HEK293 (cell line): ENCODE results near the gene PPP2R2D.

Experiments used
- CTCF ChIA-PET: fragments of 350-600 bp; formaldehyde crosslinking; extraction: SDS; loops from one replicate; lab custom pipeline; 2021; ENCODE audit warnings: antibody characterized with exemption; lab: Yijun Ruan, JAX
- POLR2A ChIA-PET: fragments of 300-600 bp; formaldehyde crosslinking; extraction: SDS; loops from one replicate; lab custom pipeline; 2020; ENCODE audit warnings: antibody characterized with exemption, inconsistent platforms; lab: Yijun Ruan, JAX
- H3K27ac ChIP-seq: fragments of 200-500 bp; sonication (Bioruptor generic); 2 replicates; pipeline ENCODE4 v1.5.1; 2014; ENCODE audit warnings: low read depth, low read length, control low read depth, inconsistent platforms; ENCODE audit errors: extremely low read depth
- H3K36me3 ChIP-seq, 2 experiments: fragments of 200-500 bp in 1 of 2; sonication (Bioruptor generic) in 1 of 2; 1 replicate in 1 of 2; 2 replicates in 1 of 2; pipeline ENCODE4 v1.5.1; 2014 to 2017; ENCODE audit warnings: inconsistent platforms in 2 of 2, low read length in 2 of 2; ENCODE audit not compliant: control insufficient read depth in 2 of 2, insufficient read depth in 1 of 2
- H3K4me1 ChIP-seq: fragments of 200-500 bp; sonication (Bioruptor generic); 2 replicates; pipeline ENCODE4 v1.5.1; 2014; ENCODE audit warnings: mild to moderate bottlenecking, low read length, inconsistent platforms; ENCODE audit not compliant: control insufficient read depth, insufficient read depth
- H3K4me3 ChIP-seq: 2 replicates; pipeline ENCODE4 v1.5.1; 2011; ENCODE audit warnings: low read depth, mild to moderate bottlenecking, control low read depth, low read length, moderate library complexity
- H3K9me3 ChIP-seq: fragments of 200-500 bp; sonication (Bioruptor generic); 2 replicates; pipeline ENCODE4 v1.5.1; 2014; ENCODE audit warnings: low read depth, low read length, inconsistent platforms; ENCODE audit not compliant: control insufficient read depth, insufficient read depth
- HOXC10 ChIP-seq: sonication (generic); formaldehyde crosslinking; IDR thresholded peaks from 2 replicates; pipeline ENCODE4 v1.8.1; 2023; ENCODE audit warnings: mild to moderate bottlenecking, missing genetic modification reagents
- MEIS1 ChIP-seq: sonication (generic); formaldehyde crosslinking; IDR thresholded peaks from 2 replicates; pipeline ENCODE4 v1.8.1; 2022; ENCODE audit warnings: missing genetic modification reagents, mild to moderate bottlenecking, borderline replicate concordance
- YY1 ChIP-seq: fragments of 450-650 bp; formaldehyde crosslinking; IDR thresholded peaks from 2 replicates; pipeline ENCODE4 v1.5.1; 2018; ENCODE audit warnings: missing biosample characterization, missing genetic modification characterization
- ZBTB21 ChIP-seq: fragments of 450-650 bp; formaldehyde crosslinking; IDR thresholded peaks from 2 replicates; pipeline ENCODE4 v1.5.1; 2017; ENCODE audit warnings: missing biosample characterization, missing genetic modification characterization
- ZNF121 ChIP-seq: fragments of 450-650 bp; formaldehyde crosslinking; IDR thresholded peaks from 2 replicates; pipeline ENCODE4 v1.5.1; 2016; ENCODE audit warnings: missing biosample characterization, missing genetic modification characterization
- ZNF2 ChIP-seq: fragments of 450-650 bp; formaldehyde crosslinking; IDR thresholded peaks from 2 replicates; pipeline ENCODE4 v1.5.1; 2016; ENCODE audit warnings: missing biosample characterization, missing genetic modification characterization
- ZNF302 ChIP-seq: fragments of 450-650 bp; formaldehyde crosslinking; IDR thresholded peaks from 2 replicates; pipeline ENCODE4 v1.5.1; 2016; ENCODE audit warnings: missing biosample characterization, missing genetic modification characterization, low read depth
- ZNF404 ChIP-seq: fragments of 450-650 bp; formaldehyde crosslinking; IDR thresholded peaks from 2 replicates; pipeline ENCODE4 v1.5.1; 2017; ENCODE audit warnings: missing biosample characterization, missing genetic modification characterization
- ZNF501 ChIP-seq: fragments of 450-650 bp; formaldehyde crosslinking; IDR thresholded peaks from 2 replicates; pipeline ENCODE4 v1.5.1; 2016; ENCODE audit warnings: missing biosample characterization, missing genetic modification characterization
- ZNF521 ChIP-seq: fragments of 450-650 bp; formaldehyde crosslinking; IDR thresholded peaks from 2 replicates; pipeline ENCODE4 v1.5.1; 2017; ENCODE audit warnings: missing biosample characterization, mild to moderate bottlenecking, missing genetic modification characterization
- ZNF624 ChIP-seq: fragments of 450-650 bp; formaldehyde crosslinking; IDR thresholded peaks from 2 replicates; pipeline ENCODE4 v1.5.1; 2017; ENCODE audit warnings: missing biosample characterization, missing genetic modification characterization
- ZNF660 ChIP-seq: fragments of 450-650 bp; IDR thresholded peaks from 2 replicates; pipeline ENCODE4 v1.5.1; 2018; ENCODE audit warnings: missing biosample characterization, mild to moderate bottlenecking, missing genetic modification characterization
- ZNF76 ChIP-seq: fragments of 450-650 bp; formaldehyde crosslinking; IDR thresholded peaks from 2 replicates; pipeline ENCODE4; 2016; ENCODE audit warnings: low read depth, missing biosample characterization, missing genetic modification characterization, borderline replicate concordance
- ZNF768 ChIP-seq: fragments of 450-650 bp; formaldehyde crosslinking; IDR thresholded peaks from 2 replicates; pipeline ENCODE4 v1.5.1; 2018; ENCODE audit warnings: missing biosample characterization, mild to moderate bottlenecking, missing genetic modification characterization
- ZNF837 ChIP-seq: fragments of 450-650 bp; formaldehyde crosslinking; IDR thresholded peaks from 2 replicates; pipeline ENCODE4 v1.5.1; 2016; ENCODE audit warnings: missing biosample characterization, missing genetic modification characterization
- TF ChIP-seq, protein P1 (sequence below): fragments of 450-650 bp; formaldehyde crosslinking; IDR thresholded peaks from 2 replicates; pipeline ENCODE4 v1.5.1; 2016; ENCODE audit warnings: missing biosample characterization, missing genetic modification characterization
- TF ChIP-seq, protein P2 (sequence below): fragments of 450-650 bp; formaldehyde crosslinking; IDR thresholded peaks from 2 replicates; pipeline ENCODE4 v1.5.1; 2016; ENCODE audit warnings: missing biosample characterization, missing genetic modification characterization
- TF ChIP-seq, protein P3 (sequence below): fragments of 450-650 bp; formaldehyde crosslinking; IDR thresholded peaks from 2 replicates; pipeline ENCODE4 v1.5.1; 2016; ENCODE audit warnings: missing biosample characterization, missing genetic modification characterization

Gene PPP2R2D

DNA sequence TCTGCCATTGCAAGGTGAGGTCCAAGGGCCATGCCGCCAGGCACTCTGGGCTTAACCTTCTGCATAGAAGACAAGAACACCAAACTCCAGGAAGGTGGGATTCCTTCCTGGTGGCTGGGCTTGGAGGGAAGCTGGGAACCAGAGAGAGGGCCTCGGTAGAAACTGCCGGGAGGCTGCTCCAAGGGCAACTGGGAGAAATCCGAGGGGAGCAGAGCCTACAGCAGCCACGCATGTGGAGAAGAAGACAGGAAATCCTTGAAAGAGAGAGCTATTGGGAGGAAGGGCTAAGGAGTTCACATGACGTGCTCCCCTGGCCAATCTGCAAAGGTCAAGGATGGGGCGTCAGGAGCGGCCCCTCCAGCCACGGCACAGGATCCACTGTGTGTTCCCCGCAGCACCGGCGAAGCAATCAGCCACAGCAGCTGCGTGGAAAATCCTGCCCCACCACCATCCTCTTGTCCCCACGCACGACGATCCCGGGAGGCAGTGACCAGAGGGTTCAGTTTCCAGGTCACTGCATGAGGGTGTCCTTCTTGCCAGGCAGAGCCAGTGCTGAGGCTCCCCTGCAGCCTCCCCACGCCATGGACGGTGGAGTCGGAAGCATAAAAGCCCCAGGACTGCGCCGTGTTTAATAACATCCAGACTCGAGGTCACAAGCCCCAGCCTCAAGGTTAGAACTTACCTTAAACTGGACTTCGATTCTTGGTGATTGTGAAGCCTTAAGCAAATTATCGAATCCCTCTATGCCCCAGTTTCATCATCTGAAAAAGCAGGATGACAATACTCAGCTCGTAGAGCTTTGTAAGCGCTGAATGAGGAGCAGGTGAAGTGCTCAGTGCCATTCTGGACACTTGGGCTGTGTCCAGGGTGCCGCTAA, 8.6 kb upstream of the PPP2R2D start:
- CTCF ChIA-PET, result interaction anchor here (0.7 to 1.2 kb wide), 3 partner anchors 7 to 1388 kb away, joined by 4 to 5 read pairs (median 5); no protein-coding TSS in a partner anchor
- Histone ChIP-seq H3K36me3 (no peaks in the 10 kb centered on the region), H3K4me1 (no peaks in the 10 kb centered on the region), H3K9me3 (no peaks in the 10 kb centered on the region), H3K27ac (no peak overlapping the region), H3K4me3 (no peak overlapping the region)
- POLR2A ChIA-PET, result interaction anchor here (1.1 kb wide), 1 partner anchor 8 kb away, joined by 4 read pairs; the partner anchor contains the start of gene PPP2R2D
- TF ChIP-seq ZNF302 (no peak), ZNF837 (no peak), ZNF121 (tag by site-specific recombination) (no peak), YY1 (tag by site-specific recombination) (no peak)
- TF ChIP-seq, protein P1, sequence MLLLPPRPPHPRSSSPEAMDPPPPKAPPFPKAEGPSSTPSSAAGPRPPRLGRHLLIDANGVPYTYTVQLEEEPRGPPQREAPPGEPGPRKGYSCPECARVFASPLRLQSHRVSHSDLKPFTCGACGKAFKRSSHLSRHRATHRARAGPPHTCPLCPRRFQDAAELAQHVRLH (tag by site-specific recombination), result no peak
- TF ChIP-seq, protein P2, sequence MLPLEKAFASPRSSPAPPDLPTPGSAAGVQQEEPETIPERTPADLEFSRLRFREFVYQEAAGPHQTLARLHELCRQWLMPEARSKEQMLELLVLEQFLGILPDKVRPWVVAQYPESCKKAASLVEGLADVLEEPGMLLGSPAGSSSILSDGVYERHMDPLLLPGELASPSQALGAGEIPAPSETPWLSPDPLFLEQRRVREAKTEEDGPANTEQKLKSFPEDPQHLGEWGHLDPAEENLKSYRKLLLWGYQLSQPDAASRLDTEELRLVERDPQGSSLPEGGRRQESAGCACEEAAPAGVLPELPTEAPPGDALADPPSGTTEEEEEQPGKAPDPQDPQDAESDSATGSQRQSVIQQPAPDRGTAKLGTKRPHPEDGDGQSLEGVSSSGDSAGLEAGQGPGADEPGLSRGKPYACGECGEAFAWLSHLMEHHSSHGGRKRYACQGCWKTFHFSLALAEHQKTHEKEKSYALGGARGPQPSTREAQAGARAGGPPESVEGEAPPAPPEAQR (tag by site-specific recombination), result no peak
- TF ChIP-seq, protein P3, sequence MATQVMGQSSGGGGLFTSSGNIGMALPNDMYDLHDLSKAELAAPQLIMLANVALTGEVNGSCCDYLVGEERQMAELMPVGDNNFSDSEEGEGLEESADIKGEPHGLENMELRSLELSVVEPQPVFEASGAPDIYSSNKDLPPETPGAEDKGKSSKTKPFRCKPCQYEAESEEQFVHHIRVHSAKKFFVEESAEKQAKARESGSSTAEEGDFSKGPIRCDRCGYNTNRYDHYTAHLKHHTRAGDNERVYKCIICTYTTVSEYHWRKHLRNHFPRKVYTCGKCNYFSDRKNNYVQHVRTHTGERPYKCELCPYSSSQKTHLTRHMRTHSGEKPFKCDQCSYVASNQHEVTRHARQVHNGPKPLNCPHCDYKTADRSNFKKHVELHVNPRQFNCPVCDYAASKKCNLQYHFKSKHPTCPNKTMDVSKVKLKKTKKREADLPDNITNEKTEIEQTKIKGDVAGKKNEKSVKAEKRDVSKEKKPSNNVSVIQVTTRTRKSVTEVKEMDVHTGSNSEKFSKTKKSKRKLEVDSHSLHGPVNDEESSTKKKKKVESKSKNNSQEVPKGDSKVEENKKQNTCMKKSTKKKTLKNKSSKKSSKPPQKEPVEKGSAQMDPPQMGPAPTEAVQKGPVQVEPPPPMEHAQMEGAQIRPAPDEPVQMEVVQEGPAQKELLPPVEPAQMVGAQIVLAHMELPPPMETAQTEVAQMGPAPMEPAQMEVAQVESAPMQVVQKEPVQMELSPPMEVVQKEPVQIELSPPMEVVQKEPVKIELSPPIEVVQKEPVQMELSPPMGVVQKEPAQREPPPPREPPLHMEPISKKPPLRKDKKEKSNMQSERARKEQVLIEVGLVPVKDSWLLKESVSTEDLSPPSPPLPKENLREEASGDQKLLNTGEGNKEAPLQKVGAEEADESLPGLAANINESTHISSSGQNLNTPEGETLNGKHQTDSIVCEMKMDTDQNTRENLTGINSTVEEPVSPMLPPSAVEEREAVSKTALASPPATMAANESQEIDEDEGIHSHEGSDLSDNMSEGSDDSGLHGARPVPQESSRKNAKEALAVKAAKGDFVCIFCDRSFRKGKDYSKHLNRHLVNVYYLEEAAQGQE (tag by site-specific recombination), result no peak

DNA sequence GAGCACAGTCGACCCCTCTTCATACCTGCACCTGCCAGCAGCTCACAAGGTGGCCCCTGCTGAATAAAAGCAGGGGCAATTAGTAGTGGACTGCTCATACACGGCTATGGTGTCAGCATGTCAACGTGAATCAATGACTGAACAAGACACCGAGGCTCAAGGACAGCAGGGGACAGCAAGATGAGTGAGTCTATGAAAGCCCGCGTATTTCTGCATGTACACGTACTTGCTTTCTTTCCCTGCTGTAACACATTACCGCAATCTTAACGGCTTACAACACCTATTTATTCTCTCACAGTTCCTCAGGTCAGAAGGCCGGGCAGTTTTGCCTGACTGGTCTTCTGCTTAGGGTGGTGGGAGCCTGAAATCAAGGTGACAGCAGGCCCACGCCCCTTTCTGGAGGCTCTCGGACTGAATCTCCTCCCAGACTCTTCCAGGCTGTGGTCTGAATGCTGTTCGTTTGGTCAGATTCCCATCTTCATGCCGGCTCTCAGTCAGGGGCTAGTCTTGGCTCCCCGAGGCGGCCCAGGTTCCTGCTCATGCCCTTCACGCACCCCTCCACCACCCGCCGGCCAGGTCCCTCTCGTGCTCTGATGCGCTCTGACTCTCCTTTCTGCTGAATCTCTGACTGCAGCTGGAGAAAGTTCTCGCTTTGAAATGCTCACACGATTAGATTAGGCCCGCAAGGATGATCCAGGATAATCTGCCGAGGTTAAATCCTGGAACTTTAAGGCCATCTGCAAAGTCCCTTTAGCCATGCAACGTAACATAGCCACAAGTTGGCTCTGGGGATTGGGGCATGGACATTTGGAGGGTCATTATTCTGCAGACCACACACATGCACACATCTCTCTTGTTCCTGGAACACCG, 7.8 kb upstream of the PPP2R2D start:
- TF ChIP-seq ZNF2 (tag by site-specific recombination) (no peak), ZNF404 (no peak)
- no peak overlapping the region for H3K4me3 ChIP-seq
- H3K36me3 ChIP-seq, result no peaks in the 10 kb centered on the region
- no peaks in the 10 kb centered on the region for H3K4me1 ChIP-seq
- CTCF ChIA-PET, result interaction anchor here (1.2 kb wide), 1 partner anchor 130 kb away, joined by 4 read pairs; no protein-coding TSS in a partner anchor
- H3K27ac ChIP-seq, result no peak overlapping the region
- POLR2A ChIA-PET, result interaction anchor here (1.1 kb wide), 1 partner anchor 8 kb away, joined by 4 read pairs; the partner anchor contains the start of gene PPP2R2D
- H3K9me3 ChIP-seq, result no peaks in the 10 kb centered on the region

DNA sequence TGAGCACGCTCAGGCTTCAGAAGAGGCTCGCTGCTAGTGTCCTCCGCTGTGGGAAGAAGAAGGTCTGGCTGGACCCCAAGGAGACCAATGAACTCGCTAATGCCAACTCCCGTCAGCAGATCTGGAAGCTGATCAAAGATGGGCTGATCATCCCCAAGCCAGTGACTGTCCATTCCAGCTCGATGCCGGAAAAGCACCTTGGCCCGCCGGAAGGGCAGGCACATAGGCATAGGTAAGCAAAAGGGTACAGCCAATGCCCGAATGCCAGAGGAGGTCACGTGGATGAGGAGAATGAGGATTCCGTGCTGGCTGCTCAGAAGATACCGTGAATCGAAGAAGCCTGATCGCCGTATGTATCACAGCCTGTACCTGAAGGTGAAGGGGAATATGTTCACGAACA, 5.7 kb upstream of the PPP2R2D start:
- TF ChIP-seq ZNF76 (tag by site-specific recombination) (no peak), ZNF501 (tag by site-specific recombination) (no peak), HOXC10 (CRISPR knock-in tag) (no peak), ZNF521 (tag by site-specific recombination) (no peak), ZBTB21 (tag by site-specific recombination) (no peak), ZNF624 (no peak), MEIS1 (CRISPR knock-in tag) (no peak), ZNF660 (tag by site-specific recombination) (no peak), ZNF768 (tag by site-specific recombination) (no peak)
- TF ChIP-seq, all 188 proteins: peak for 0
- POLR2A ChIA-PET, result no interaction called here
- CTCF ChIA-PET, result no interaction called here
- no peaks in the 10 kb centered on the region for H3K36me3 ChIP-seq
- H3K4me3 ChIP-seq, result no peak overlapping the region
- no peaks in the 10 kb centered on the region for H3K4me1 ChIP-seq
- no peak overlapping the region for H3K27ac ChIP-seq
- H3K9me3 ChIP-seq, result no peaks in the 10 kb centered on the region
